NCI-H2107 treated with DMSO at 0.1 percent for 48 hours (cell line): Measurements from ENCODE around the gene AUP1.

Source experiments
- DNase-seq: peaks from one replicate; lab custom pipeline; 2025; ENCODE audit not compliant: unreplicated experiment; lab: John Stamatoyannopoulos, UW

The AUP1 gene

DNA sequence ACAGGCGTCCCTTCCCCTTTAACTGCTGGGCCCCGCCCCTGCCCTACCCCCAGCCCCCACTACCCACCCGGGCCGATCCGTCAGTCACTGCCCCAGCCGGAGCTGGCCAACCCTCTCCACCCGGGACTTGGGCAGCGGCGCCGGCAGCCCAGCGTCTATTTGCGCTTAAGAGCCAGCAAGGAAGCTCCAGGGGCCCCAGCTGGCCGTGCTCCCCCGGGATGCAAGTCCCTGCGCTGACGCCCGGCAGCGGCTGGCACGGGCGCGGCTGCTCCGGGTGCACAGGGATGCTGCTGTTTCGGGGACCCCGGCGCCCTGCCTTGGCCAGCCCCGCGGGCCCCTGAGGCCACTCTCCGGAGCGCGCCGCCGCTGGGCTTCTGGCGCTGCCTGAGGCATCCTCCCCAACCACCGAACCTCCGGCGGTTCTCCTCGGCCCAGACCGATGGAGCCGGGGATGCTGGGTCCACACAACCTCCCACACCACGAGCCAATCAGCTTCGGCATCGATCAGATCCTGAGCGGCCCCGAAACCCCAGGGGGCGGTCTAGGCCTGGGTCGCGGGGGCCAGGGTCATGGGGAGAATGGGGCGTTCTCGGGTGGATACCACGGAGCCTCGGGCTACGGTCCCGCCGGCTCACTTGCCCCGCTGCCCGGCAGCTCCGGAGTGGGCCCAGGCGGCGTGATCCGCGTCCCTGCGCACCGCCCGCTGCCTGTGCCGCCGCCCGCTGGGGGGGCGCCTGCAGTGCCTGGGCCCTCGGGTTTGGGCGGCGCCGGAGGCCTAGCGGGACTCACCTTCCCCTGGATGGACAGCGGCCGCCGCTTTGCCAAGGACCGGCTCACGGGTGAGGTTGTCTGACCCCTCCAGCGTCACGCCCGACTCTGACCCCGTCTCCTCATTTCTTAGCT is 14.9 kb downstream of the AUP1 start, which contains the start of gene TLX2:
TLX2 (plus strand) TSS at position 83 of the 903 bp plus-strand sequence; CDS start at position 440, 357 bp downstream.
- DNase-seq = no peak

GRCh38 chr2:74513605-74514367 is 15.7 kb downstream of the AUP1 start:
- DNase-seq = no peak

GRCh38 chr2:74512744-74513604 is 16.5 kb downstream of the AUP1 start:
- no peak for DNase-seq

DNA sequence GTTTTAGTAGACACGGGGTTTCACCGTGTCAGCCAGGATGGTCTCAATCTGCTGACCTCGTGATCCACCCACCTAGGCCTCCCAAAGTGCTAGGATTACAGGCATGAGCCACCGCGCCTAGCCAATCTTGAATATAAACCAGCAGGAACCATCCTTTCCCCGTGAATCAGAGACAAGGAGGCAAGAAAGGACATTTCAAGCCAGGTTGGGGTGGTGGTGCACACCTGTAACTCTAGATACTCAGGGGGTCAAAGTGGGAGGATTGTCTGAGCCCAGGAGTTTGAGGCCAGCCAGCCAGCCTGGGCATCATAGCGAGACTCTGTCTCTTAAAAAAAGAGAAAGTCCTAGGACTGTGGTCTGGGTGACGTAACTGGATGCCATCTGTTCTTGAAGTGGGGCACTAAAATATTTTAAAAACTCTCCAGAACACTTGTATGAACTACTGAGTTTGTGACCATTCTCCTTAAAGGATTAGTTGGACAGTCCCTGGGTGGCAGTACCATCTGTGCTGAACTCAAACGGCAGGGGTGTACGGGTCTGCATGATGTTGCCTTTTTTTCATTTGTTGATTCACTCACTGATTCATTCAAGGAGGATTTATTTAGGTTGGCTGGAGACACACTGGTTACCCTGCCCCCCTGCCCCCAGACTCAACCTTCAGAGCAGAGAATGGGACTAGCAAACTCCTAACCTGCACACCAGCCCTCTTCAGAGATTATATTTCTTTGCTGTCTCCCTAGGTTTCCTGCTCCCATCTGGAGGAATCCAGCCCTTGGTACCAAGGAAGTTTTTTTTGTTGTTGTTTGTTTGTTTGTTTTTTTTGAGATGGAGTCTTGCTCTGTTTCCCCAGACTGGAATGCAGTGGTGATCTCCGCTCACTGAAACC is 18.2 kb downstream of the AUP1 start:
- DNase-seq = no peak

GRCh38 chr2:74510272-74510671 is 19.2 kb downstream of the AUP1 start:
- no peak for DNase-seq

GRCh38 chr2:74507926-74508520 is 21.5 kb downstream of the AUP1 start:
- no peak for DNase-seq

DNA sequence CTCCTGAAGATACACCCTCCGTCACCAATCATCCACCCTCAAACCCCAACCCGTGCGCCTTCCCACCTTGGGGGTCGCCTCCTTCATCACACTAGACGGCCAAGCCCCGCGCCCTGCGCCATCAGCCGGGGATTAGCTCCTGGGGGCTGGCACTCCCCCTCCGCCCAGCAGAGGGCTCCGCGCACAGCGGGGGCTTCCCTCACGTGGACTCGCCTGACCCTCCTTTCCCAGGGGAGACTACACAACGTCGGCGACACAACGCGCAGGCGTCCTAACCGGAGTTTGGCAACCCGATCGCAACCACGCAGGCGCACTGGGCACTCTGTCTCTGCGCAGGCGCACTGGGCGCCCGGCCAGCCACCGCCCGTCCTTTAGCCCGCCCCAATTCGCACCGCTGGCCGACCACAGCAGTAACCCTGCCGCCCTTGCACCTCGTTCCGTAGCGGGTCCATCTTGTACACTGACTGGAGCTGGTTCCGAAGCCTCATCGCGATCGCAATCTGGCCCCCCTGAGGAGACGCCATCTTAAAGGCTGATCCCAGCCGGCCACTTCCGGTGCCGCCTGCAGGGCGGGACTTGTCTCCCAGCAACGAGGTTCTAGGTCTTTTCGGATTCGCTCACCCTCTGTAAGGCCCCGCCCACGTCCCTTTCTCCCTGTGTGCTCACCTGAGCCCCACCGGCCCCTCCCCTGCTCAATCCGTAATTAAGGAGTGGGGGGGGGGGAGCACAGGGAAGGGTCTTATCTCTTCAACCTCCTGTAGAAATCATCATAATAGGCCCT is 22.2 kb downstream of the AUP1 start, which contains the start of gene PCGF1:
PCGF1 (minus strand) TSS at position 551 of the 781 bp plus-strand sequence; CDS start at position 524, 27 bp downstream.
- peak; percentile 96 for DNase-seq

GRCh38 chr2:74505448-74506246 is 23.9 kb downstream of the AUP1 start:
- DNase-seq = no peak

DNA sequence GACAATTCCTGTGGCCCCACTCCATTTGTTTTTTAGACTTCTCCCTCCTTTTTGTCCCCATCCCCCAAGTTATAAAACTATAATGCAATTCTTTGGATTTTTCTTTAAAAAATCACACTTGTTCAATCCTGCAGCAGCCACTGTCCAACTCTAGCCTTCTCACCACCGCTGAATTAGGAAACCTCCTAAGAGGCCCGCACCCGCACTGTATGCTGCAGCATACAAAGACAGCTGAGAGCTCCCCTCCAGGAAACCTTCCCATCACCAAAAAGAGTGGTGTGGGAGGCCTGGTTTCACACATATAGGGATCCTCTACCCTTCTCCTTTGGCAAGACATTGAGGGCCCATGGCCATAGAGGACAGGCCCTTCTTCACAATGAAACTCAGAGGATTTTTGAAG is 24.9 kb downstream of the AUP1 start:
- no peak for DNase-seq

DNA sequence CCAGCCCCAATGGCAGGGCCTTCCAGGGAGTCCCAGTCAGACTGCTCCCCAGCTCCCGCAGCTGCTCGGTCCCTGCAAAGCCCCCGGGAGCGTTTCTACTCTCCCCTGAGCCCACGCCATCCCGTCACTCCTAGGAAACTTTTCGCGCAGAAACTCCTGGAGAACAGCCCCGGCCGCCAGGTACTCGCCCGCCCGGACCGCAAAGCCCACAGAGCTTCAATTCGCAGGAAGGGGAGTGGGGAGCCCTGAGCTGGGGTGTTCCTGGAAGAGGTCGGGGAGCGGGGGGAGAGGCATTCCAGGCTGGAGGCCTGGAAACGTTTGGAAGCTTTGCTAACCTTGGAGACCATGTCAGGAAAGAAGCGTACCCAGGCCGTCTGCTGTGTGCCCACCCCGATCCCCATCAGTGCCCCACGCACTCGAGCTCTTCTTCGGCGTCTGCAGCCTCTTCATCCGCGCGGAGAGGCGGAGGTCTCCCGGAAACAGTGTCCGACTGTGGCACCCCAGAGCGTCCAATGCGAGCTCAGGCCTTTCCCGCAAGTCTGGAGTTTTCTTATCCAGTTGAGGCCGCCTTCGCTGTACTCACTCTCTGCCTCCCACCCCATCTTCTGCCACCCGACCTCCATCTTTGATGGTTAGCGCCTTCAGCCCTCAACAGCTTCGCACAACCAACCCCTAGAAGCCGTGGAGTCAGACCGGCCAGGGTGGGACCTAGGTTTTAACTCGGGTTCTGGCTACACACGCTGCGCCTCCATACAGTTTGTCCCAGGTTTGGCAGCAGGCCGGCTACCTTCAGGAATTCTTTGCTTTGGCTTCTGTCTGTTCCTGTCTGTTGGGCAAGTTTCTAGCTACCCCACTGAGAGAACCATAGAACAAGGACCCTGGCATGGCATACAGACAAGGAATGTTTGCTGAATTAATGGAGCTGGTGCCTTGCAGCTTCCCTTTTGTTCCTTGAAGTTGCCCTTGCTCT is 25.7 kb downstream of the AUP1 start:
- DNase-seq = no peak

DNA sequence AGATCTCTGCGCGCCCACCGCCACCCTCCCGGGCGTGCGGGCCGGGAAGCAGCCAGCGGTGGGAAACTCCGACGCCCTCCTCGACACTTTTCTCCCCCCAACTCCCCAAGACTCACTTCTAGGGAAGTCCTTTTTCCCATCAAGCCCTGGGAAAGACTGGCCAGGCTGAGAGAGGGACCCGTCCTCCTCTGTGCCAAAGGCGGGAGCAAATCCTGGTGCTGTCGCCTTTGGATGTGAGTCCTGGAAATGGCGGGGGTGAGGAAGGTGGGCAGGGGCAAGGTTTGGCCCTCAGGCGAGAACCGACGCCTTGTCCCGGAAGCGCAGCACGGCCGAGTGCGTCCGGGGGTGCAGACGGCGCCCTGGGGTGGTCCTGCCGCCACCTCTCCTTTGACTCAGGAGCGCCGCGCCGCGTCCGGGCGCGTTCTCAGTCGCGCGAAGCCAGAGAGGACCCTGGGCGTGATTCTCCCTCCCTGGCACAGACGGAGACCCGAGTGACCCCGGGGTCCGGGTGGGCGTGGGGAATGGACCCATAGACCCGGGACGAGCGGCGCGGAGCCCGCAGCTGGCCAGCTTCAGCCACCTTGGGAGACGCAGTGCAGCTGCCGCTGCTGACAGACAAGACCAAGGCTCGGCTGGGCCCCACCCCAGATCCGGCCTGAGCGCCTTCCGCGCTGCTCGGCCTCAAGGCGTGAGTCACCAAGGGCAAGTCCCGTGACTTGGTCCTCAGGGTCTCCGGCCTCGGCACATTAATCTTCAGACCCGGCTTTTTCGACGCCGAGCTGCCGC is 26.6 kb downstream of the AUP1 start:
- no peak for DNase-seq

DNA sequence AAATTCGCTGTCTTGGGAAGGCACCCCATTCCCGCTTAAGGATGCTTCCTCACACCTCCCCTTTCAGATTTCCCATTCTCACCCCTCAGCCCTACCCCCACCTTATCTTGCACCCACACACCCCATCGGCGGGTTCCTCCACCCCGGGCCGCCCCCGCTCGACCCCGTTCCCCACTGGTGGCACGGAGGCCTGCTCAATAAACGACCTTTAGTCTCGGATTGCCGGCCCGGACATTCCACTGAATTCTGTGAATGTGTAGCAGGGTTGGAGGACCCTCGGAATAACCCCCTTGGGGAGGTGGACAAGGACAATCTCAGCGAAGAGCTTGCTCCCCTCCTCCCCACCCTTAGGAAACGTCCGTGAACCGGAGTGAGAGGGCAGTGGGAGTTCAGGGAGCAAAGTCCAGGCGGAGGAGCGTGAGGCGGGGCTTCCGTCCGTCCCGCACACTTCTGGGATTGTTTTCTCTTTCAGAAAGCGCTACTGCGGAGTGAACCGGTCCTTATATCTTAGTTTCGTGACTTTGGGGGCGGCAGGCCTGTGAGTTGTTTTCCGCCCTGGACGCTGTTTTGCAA is 27.3 kb downstream of the AUP1 start:
- DNase-seq = no peak

DNA sequence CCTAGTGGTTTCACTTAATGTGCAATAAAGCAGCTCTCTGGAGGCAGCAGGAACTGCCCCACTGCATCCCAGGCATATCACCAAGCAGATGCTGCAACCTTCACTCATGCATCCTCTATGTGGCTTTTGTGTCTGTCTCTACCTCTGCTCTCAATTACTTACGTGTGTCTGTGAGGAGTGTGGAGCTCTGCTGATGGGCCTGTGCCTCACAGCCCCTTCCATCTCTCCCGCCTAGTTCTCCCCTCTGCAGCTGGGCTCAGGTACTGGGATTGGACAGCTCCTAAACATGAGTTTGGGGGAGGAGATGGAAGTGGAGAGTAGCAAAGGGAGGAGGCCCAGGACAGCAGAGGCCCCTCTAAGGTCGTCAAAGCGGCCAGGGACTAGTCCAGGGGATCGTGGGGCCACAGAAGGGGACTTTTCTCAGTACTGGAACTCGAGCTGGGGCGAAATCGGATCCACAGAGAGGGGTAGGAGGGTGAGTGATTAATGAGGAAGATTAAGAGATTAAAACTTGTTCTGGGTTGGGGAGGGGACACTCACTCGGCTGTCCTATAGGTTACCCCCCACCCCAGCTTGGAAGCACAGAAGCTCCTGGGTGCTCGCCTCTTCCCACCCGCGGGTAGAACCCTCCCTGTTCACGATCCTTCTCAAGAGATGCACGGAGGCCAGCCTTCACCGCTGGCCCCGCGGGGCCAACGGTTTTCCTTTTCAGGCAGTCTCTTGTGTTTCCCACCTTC is 28.0 kb downstream of the AUP1 start:
- DNase-seq = no peak

- DNase-seq = no peak
Measured at GRCh38 chr2:74500578-74500946, 28.9 kb downstream of the AUP1 start.

- DNase-seq = no peak
Measured at GRCh38 chr2:74499940-74500577, 29.4 kb downstream of the AUP1 start.
